SU-DHL-6 (cell line): ENCODE measurements around the gene TMEM169.

Source experiments
- CTCF ChIP-seq: fragments of 200-600 bp; sonication (generic); IDR thresholded peaks from one replicate; pipeline ENCODE4 v1.5.1; 2017; ENCODE audit warnings: antibody characterized with exemption, mild to moderate bottlenecking, low read length, moderate library complexity; ENCODE audit not compliant: insufficient read depth, poor library complexity, severe bottlenecking
- EZH2phosphoT487 ChIP-seq: fragments of 200-600 bp; sonication (generic), shearing (Covaris generic); conservative IDR thresholded peaks from 2 replicates; pipeline ENCODE4 v1.6.1; 2018; ENCODE audit warnings: mild to moderate bottlenecking, antibody characterized with exemption, low read length, moderate library complexity, mixed read lengths

GRCh38 chr2:216078776-216079175, 2.9 kb upstream of the TMEM169 start:
- no peak for TF ChIP-seq CTCF
- TF ChIP-seq EZH2phosphoT487: no peak
